Stomach (tissue), 9 donors: Measurements from ENCODE around the gene CNBD2. TPM values are rescaled to one million over a fixed set of nuclear protein-coding genes. Genes with fewer than 3 reads are reported as not detected.
"Not testable (repeated sequence)": the region's sequence is repeated elsewhere in the genome, so short reads cannot be mapped to it uniquely, and the experiment has no call there.

ENCODE experiments used
- DNase-seq, 2 donors: peaks; one replicate each; pipeline versions ENCODE4 v3.0.0 to v3.0.0-alpha.2; 2013 to 2019
- H3K27ac ChIP-seq, 5 donors: fragments of 200-600 bp in 4 of 5; sonication (generic) in 4 of 5; one replicate each; pipeline ENCODE4 v1.5.1; 2013 to 2019; ENCODE audit warnings: mild to moderate bottlenecking in 1 of 5, moderate library complexity in 1 of 5
- H3K27me3 ChIP-seq, 3 donors: fragments of 200-600 bp; sonication (generic); one replicate each; pipeline ENCODE4 v1.5.1; 2017 to 2019; ENCODE audit warnings: mixed run types in 1 of 3
- H3K36me3 ChIP-seq, 4 donors: fragments of 200-600 bp; sonication (generic); 1 replicate in 3 of 4; 2 replicates in 1 of 4; pipeline ENCODE4 v1.5.1; 2016 to 2019
- H3K4me1 ChIP-seq, 4 donors: fragments of 200-600 bp; sonication (generic); one replicate each; pipeline ENCODE4 v1.5.1; 2016 to 2019
- H3K4me3 ChIP-seq, 4 donors: fragments of 200-600 bp; sonication (generic) in 3 of 4; one replicate each; pipeline ENCODE4 v1.5.1; 2016 to 2019; ENCODE audit warnings: mild to moderate bottlenecking in 1 of 4
- H3K9me3 ChIP-seq, 4 donors: fragments of 200-600 bp; sonication (generic); one replicate each; pipeline ENCODE4 v1.5.1; 2016 to 2019
- EP300 ChIP-seq: sonication (generic); formaldehyde crosslinking; IDR thresholded peaks from one replicate; pipeline ENCODE4 v1.6.1; 2017; ENCODE audit warnings: antibody characterized with exemption
- POLR2A ChIP-seq, 4 donors: fragments of 450-650 bp; IDR thresholded peaks; one replicate each; pipeline ENCODE4 v1.6.1; 2016; ENCODE audit warnings: antibody characterized with exemption in 4 of 4, control low read depth in 2 of 4, mild to moderate bottlenecking in 1 of 4, moderate library complexity in 1 of 4
- POLR2AphosphoS5 ChIP-seq, 3 donors: sonication (generic); formaldehyde crosslinking; IDR thresholded peaks; one replicate each; pipeline ENCODE4 v1.6.1; 2016; ENCODE audit warnings: antibody characterized with exemption in 3 of 3
- WGBS, 5 donors: extraction: QIAGEN DNeasy Blood & Tissue Kit in 3 of 5; methylation state at CpG; one replicate each; pipeline versions ENCODE4 v1.1.5 to v1.1.7; 2013 to 2018; 5-methylcytosine and 5-hydroxymethylcytosine counted together
- intact Hi-C: fragments of 100-400 bp; cut with DNase I; formaldehyde crosslinking; loops from one replicate; pipeline ENCODE4 v1.15.1; 2023; ENCODE audit warnings: low total_unique reads
- polyA plus RNA-seq, 3 donors: library from polyadenylated mRNA; stranded (reverse); fragments of 200-250 nt; gene quantifications; one replicate each; pipeline ENCODE4 v1.2.3, GENCODE V29; 2013
- small RNA-seq, 4 donors: library from RNA; depleted of rRNA; stranded (forward); fragments of <200 nt; gene quantifications; one replicate each; pipeline ENCODE3, GENCODE V24; 2016
- total RNA-seq, 5 donors: library from RNA; depleted of rRNA; stranded (reverse); fragments of >200 nt; gene quantifications; one replicate each; pipeline versions ENCODE4 v1.1.0 to v1.2.3, GENCODE V29; 2014 to 2016
- TF ChIP-seq, protein P1 (sequence below), 7 experiments: fragments of 450-650 bp in 4 of 7; fragments of 200-600 bp in 3 of 7; sonication (generic) in 3 of 7; IDR thresholded peaks; one replicate each; pipeline ENCODE4 v1.5.1; 2016 to 2019; ENCODE audit warnings: antibody characterized with exemption in 7 of 7, control low read depth in 2 of 7, mild to moderate bottlenecking in 1 of 7
- donor health status: healthy with polysubstance abuse.
- donor health status: Bipolar disorder and iron deficiency.
- donor health status: healthy.

CNBD2 gene
- total and polyA plus RNA-seq, 8 donors: 1.8 to 66.0 (median 8.8) TPM; not detected in 1

DNA sequence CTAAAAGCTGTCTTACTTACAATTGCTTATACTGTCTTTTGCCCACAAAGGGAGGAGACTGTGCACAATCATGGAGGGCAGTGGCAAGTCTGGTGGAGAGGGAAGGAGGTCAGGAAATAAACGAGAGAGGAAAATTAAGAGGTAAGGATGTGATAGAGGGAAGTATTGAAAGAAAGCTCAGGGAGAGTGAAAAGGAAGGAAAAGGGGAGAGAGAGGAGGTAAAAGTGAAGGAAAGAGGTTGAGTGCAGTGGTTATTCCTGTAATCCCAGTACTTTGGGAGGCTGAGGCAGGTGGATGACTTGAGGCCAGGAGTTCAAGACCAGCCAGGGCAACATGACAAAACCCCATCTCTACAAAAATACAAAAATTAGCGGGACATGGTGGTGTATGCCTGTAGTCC lies 103.5 kb downstream of the CNBD2 start:
- 72 to 81% (median 74%) methylated on average over 2 of the region's 2 CpGs for WGBS, 5 donors
- Histone ChIP-seq H3K27me3 (no peaks in the 10 kb centered on the region), H3K36me3 (no peaks in the 10 kb centered on the region), H3K4me3 (no peak overlapping the region), H3K9me3 (no peaks in the 10 kb centered on the region), H3K27ac (no peak overlapping the region), H3K4me1 (peaks cover 0 to 3% (median 1%) of the 10 kb centered on the region in 4 donors)
- intact Hi-C loops: no loop called here
- DNase-seq: no peak
- TF ChIP-seq EP300 (no peak), POLR2AphosphoS5 (IDR thresholded peaks at IDR 0.05) (no peak), POLR2A (IDR thresholded peaks at IDR 0.05) (no peak)
- TF ChIP-seq, protein P1, sequence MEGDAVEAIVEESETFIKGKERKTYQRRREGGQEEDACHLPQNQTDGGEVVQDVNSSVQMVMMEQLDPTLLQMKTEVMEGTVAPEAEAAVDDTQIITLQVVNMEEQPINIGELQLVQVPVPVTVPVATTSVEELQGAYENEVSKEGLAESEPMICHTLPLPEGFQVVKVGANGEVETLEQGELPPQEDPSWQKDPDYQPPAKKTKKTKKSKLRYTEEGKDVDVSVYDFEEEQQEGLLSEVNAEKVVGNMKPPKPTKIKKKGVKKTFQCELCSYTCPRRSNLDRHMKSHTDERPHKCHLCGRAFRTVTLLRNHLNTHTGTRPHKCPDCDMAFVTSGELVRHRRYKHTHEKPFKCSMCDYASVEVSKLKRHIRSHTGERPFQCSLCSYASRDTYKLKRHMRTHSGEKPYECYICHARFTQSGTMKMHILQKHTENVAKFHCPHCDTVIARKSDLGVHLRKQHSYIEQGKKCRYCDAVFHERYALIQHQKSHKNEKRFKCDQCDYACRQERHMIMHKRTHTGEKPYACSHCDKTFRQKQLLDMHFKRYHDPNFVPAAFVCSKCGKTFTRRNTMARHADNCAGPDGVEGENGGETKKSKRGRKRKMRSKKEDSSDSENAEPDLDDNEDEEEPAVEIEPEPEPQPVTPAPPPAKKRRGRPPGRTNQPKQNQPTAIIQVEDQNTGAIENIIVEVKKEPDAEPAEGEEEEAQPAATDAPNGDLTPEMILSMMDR (IDR thresholded peaks at IDR 0.05): no peak

GRCh38 chr20:36074983-36075382 lies 106.6 kb downstream of the CNBD2 start:
- peaks cover 0 to 12% (median 0%) of the 10 kb centered on the region in 3 donors for H3K27me3 ChIP-seq
- DNase-seq: no peak
- no peak for TF ChIP-seq POLR2AphosphoS5 (IDR thresholded peaks at IDR 0.05)
- no peak for TF ChIP-seq POLR2A (IDR thresholded peaks at IDR 0.05)
- no peak for TF ChIP-seq EP300
- TF ChIP-seq, protein P1 (IDR thresholded peaks at IDR 0.05): no peak
- H3K27ac ChIP-seq: no peak overlapping the region
- intact Hi-C loops: no loop called here
- no peak overlapping the region for H3K4me3 ChIP-seq
- H3K9me3 ChIP-seq: no peaks in the 10 kb centered on the region
- 2 to 13% (median 3%) methylated on average over 2 of the region's 2 CpGs for WGBS, 5 donors
- no peaks in the 10 kb centered on the region for H3K4me1 ChIP-seq
- no peaks in the 10 kb centered on the region for H3K36me3 ChIP-seq

GRCh38 chr20:36077762-36078161 lies 109.4 kb downstream of the CNBD2 start:
- H3K9me3 ChIP-seq, DNase-seq, H3K4me3 ChIP-seq, H3K4me1 ChIP-seq, H3K27ac ChIP-seq, intact Hi-C loops, H3K36me3 ChIP-seq: not testable (repeated sequence)
- WGBS, 5 donors: 52 to 58% (median 54%) methylated on average over 5 of the region's 5 CpGs
- peaks cover 0 to 12% (median 0%) of the 10 kb centered on the region in 3 donors for H3K27me3 ChIP-seq

GRCh38 chr20:36079486-36079885 lies 111.1 kb downstream of the CNBD2 start:
- TF ChIP-seq POLR2AphosphoS5 (IDR thresholded peaks at IDR 0.05) (no peak), POLR2A (IDR thresholded peaks at IDR 0.05) (no peak), EP300 (no peak)
- TF ChIP-seq, protein P1 (IDR thresholded peaks at IDR 0.05): no peak
- Histone ChIP-seq H3K27me3 (peaks cover 0 to 12% (median 0%) of the 10 kb centered on the region in 3 donors), H3K4me3 (no peak overlapping the region), H3K27ac (no peak overlapping the region), H3K36me3 (no peaks in the 10 kb centered on the region), H3K9me3 (no peaks in the 10 kb centered on the region), H3K4me1 (peaks cover 0 to 8% (median 3%) of the 10 kb centered on the region in 4 donors)
- 92 to 95% (median 94%) methylated on average over 6 of the region's 6 CpGs for WGBS, 5 donors
- intact Hi-C loops: no loop called here
- DNase-seq: no peak

GRCh38 chr20:36079984-36080383 lies 111.6 kb downstream of the CNBD2 start:
- H3K36me3 ChIP-seq, H3K4me1 ChIP-seq, intact Hi-C loops, DNase-seq, H3K4me3 ChIP-seq, H3K9me3 ChIP-seq, H3K27ac ChIP-seq: not testable (repeated sequence)
- 75 to 82% (median 80%) methylated on average over 6 of the region's 6 CpGs for WGBS, 5 donors
- peaks cover 0 to 12% (median 0%) of the 10 kb centered on the region in 3 donors for H3K27me3 ChIP-seq

Small RNA genes within 50 kb of the gene (small RNA-seq; reads per million reads assigned to genes)
- gene RNU6-937P: 0 reads per million in 4 donors

Other genes with a start within 250 kb of the CNBD2 start
- gene RBM39, start 226.3 kb upstream of the CNBD2 start, total RNA-seq: 100 to 1,000 TPM; 358 to 770 (median 579) TPM
- gene RBM39, start 226.3 kb upstream of the CNBD2 start, polyA plus RNA-seq: 100 to 1,000 TPM in 2 of 3 donors, 10 to 100 TPM in 1; 93.3 to 273 (median 119) TPM
- 100 to 1,000 TPM in 1 of 5 donors, 10 to 100 TPM in 4; 22.6 to 135 (median 58.0) TPM for gene PHF20, start 196.6 kb upstream of the CNBD2 start, total RNA-seq
- 10 to 100 TPM; 18.3 to 27.3 (median 20.4) TPM for gene PHF20, start 196.6 kb upstream of the CNBD2 start, polyA plus RNA-seq
- gene SCAND1, start 14.1 kb upstream of the CNBD2 start, total RNA-seq: 100 to 1,000 TPM in 2 of 5 donors, 10 to 100 TPM in 3; 16.9 to 221 (median 67.4) TPM
- 100 to 1,000 TPM; 154 to 246 (median 202) TPM for gene SCAND1, start 14.1 kb upstream of the CNBD2 start, polyA plus RNA-seq
- gene EPB41L1, start 186.2 kb downstream of the CNBD2 start, total RNA-seq: 100 to 1,000 TPM in 2 of 5 donors, 10 to 100 TPM in 3; 40.2 to 271 (median 99.2) TPM
- 10 to 100 TPM; 25.9 to 36.0 (median 29.5) TPM for gene EPB41L1, start 186.2 kb downstream of the CNBD2 start, polyA plus RNA-seq